ENCODE results near the gene C11orf42. TPM values are rescaled to one million over a fixed set of nuclear protein-coding genes. Genes with fewer than 3 reads are reported as not detected.

The C11orf42 gene
- total RNA-seq, result not detected
- long read RNA-seq, result 0 reads

- Histone ChIP-seq H3K36me3 (peaks cover 40% of the 10 kb centered on the region), H3K27me3 (ENCODE audit: low read depth) (no peaks in the 10 kb centered on the region), H3K4me3 (no peak within 1 kb of the TSS), H3K27ac (replicated peaks) (no peak within 1 kb of the TSS), H3K4me1 (peaks cover 7% of the 10 kb centered on the region), H3K9me3 (replicated peaks) (no peaks in the 10 kb centered on the region)
- DNase-seq, result no peak
- intact Hi-C loops (cut with micrococcal nuclease), result no loop called here
- TF ChIP-seq CTCF (IDR thresholded peaks at IDR 0.05; ENCODE audit: borderline replicate concordance), result no peak
These were observed at the start of gene C11orf42 for GRCh38 chr11:6205366-6205765. C11orf42 (plus strand) TSS chr11:6205557; CDS start chr11:6205616, 59 bp downstream.

- no peaks in the 10 kb centered on the region for H3K9me3 ChIP-seq (replicated peaks)
- intact Hi-C loops (cut with micrococcal nuclease), result no loop called here
- no peak for TF ChIP-seq CTCF (IDR thresholded peaks at IDR 0.05; ENCODE audit: borderline replicate concordance)
These were observed 48.6 kb upstream of the C11orf42 start for GRCh38 chr11:6156628-6157359.

GRCh38 chr11:6170226-6170625 lies 35.1 kb upstream of the C11orf42 start, which contains the start of gene OR52B2:
OR52B2 (minus strand) TSS chr11:6170326; CDS start chr11:6170326, 0 bp downstream.
- intact Hi-C loops (cut with micrococcal nuclease), result no loop called here
- DNase-seq, result no peak

More at GRCh38 chr11:6156628-6157359, 48.6 kb upstream of the C11orf42 start:
- DNase-seq, result no peak
- Histone ChIP-seq H3K27ac (replicated peaks) (no peak overlapping the region), H3K36me3 (no peaks in the 10 kb centered on the region), H3K4me3 (no peak overlapping the region), H3K4me1 (no peaks in the 10 kb centered on the region), H3K27me3 (ENCODE audit: low read depth) (no peaks in the 10 kb centered on the region)

GRCh38 chr11:6175440-6175839 lies 29.9 kb upstream of the C11orf42 start:
- Histone ChIP-seq H3K4me3 (no peak overlapping the region), H3K36me3 (no peaks in the 10 kb centered on the region), H3K9me3 (replicated peaks) (peaks cover 5% of the 10 kb centered on the region), H3K27me3 (ENCODE audit: low read depth) (no peaks in the 10 kb centered on the region), H3K4me1 (peaks cover 9% of the 10 kb centered on the region), H3K27ac (replicated peaks) (no peak overlapping the region)
- intact Hi-C loops (cut with micrococcal nuclease), result no loop called here
- no peak for DNase-seq
- TF ChIP-seq CTCF (IDR thresholded peaks at IDR 0.05; ENCODE audit: borderline replicate concordance), result no peak

More at GRCh38 chr11:6170226-6170625, 35.1 kb upstream of the C11orf42 start, which contains the start of gene OR52B2:
- Histone ChIP-seq H3K36me3 (no peaks in the 10 kb centered on the region), H3K27ac (replicated peaks) (no peak within 1 kb of the TSS), H3K4me3 (no peak within 1 kb of the TSS), H3K4me1 (no peaks in the 10 kb centered on the region), H3K9me3 (replicated peaks) (peaks cover 5% of the 10 kb centered on the region), H3K27me3 (ENCODE audit: low read depth) (no peaks in the 10 kb centered on the region)
- no peak for TF ChIP-seq CTCF (IDR thresholded peaks at IDR 0.05; ENCODE audit: borderline replicate concordance)

- no peak for DNase-seq
- Histone ChIP-seq H3K27ac (replicated peaks) (no peak overlapping the region), H3K4me3 (no peak overlapping the region), H3K9me3 (replicated peaks) (peaks cover 6% of the 10 kb centered on the region), H3K27me3 (ENCODE audit: low read depth) (no peaks in the 10 kb centered on the region), H3K36me3 (no peaks in the 10 kb centered on the region), H3K4me1 (no peaks in the 10 kb centered on the region)
- intact Hi-C loops (cut with micrococcal nuclease), result no loop called here
- TF ChIP-seq CTCF (IDR thresholded peaks at IDR 0.05; ENCODE audit: borderline replicate concordance), result no peak
These were observed 13.6 kb upstream of the C11orf42 start for GRCh38 chr11:6191742-6192141.
